HG03520 (cell line): Measurements from ENCODE around the gene RALBP1.

Experiments used
- ATAC-seq: cut with Tn5 transposase; IDR thresholded peaks from one replicate; pipeline ENCODE4 v1.9.1; 2021; ENCODE audit warnings: mild to moderate bottlenecking, moderate library complexity; ENCODE audit not compliant: unreplicated experiment

Gene RALBP1

DNA sequence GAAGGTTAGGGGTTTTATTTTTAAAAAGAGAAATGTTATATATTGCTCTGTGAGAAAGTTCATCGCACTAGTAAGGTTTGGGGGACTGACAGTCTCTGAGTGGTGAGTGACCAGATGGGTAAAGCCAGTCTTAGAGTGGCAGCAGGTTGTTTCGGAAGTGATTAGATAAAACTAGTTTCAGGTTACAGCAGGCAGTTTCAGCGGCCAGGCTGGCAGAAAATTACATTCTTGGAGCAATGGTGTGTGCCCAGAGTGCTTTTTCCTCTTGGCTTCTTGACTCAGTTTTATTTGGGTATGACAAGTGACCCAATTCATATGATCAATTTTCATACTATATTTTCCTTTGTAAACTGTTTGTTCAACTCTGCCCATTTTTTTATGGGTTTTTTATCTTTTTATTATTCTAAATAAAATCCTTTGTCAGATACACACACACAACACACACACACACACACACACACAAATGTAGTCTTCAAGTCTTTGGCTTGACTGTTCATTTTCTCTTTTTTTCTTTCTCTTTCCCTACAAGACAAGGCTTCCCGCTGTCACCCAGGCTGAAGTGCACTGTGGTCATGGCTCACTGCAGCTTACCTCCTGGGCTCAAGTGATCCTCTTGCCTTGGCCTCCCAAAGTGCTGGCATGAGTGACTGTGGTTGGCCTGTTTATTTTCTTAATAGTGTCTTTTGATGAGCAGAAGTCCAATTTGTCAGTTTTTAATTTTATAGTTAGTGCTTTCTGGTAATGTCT lies 30.9 kb downstream of the RALBP1 start:
- ATAC-seq: no peak

DNA sequence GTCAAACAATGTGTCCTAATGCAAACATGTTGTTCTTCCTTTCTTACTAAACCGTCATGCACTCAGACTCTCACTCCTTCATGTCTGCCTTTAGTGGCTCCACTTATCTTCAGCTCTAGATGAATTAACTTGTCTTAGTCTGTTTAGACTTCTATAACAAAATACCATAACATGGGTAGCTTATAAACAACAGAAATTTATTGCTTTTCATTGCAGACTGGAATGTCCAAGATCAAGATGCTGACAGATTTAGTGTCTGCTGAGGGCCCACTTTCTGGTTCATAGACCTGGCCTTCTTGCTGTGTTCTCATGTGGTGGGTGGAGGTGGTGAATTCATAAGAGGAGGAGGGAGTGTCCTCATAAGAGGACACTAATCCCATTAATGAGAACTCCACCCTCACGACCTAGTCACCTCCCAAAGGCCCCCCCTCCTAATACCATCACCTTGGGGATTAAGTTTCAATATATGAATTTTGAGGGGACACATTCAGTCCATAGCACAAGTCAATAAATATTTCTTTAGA lies 32.3 kb downstream of the RALBP1 start:
- ATAC-seq: no peak

- no peak for ATAC-seq
Measured at GRCh38 chr18:9508446-9509025, 33.2 kb downstream of the RALBP1 start.

GRCh38 chr18:9513971-9514512 lies 38.7 kb downstream of the RALBP1 start:
- no peak for ATAC-seq

- no peak for ATAC-seq
Measured at GRCh38 chr18:9516437-9517064, 41.2 kb downstream of the RALBP1 start.

DNA sequence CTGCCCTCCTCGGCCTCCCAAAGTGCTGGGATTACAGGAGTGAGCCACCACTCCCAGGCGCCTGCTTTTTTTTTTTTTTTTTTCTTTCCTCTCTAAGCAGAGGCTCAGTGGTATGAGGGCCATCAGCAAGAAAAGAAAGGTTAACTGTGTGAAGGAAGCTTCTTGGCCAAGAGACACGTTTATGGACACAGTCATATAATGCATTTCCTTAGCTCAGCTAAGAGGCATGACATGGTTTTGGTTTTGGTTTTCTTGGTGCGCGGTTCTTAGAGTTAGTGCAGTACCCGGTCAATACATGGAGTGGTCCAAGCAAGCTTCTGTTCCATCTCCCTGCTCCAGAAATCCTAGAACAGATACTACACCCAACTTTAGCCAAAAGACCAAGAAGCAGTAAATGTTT lies 42.6 kb downstream of the RALBP1 start:
- ATAC-seq: no peak

DNA sequence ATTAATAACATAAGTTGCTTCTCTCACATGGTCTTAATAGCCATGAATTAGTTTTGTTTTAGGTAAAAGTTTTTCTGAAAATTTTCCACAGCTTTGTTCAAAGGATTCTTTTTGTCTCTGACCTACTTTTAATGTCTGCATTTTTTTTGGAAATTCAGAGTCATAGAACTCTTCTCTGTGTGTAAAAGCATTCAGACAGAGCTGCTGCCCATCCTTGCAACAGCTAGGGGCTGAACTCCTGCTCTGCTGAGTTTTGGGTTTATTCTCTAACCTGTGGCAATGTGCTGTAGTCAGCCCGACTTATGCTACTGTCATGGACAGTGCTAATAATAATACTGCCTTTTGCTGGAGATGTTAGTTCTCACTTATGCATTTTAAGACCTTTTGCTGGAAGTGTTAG lies 44.1 kb downstream of the RALBP1 start:
- no peak for ATAC-seq

DNA sequence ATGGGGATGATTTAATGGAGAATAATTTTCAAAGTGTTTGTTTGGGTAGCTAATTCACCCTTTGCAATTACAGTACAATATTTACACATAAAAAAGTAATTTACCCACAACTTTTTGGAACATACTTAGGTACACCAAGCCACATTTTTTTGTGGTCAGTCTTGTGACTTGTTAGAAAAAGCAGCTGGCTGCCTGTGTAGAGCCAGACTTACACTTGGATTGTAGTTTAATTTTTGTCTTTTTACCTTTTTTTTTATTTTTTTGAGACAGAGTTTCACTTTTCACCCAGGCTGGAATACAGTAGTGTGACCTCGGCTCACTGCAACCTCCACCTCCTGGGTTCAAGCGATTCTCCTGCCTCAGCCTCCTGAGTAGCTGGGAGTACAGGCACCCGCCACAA lies 45.4 kb downstream of the RALBP1 start:
- ATAC-seq: no peak

DNA sequence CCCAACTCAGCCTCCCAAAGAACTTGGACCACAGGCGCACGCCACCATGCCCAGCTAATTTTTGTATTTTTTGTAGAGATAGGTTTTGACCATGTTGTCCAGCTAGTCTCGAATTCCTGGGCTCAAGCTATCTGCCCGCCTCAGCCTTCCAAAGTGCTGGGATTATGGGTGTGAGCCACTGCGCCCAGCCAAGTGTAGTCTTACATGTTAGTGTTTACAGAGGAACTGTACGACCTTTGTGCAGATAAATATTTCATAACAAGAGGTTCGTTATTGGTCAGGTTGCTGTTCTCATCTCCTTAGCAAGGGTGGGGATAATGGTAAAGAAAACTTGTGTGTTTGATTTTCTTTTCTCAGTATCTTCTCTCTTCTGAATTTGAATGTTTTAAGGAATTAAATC lies 46.5 kb downstream of the RALBP1 start:
- ATAC-seq: no peak

GRCh38 chr18:9522952-9523351 lies 47.6 kb downstream of the RALBP1 start:
- ATAC-seq: no peak

GRCh38 chr18:9526458-9526857 lies 51.1 kb downstream of the RALBP1 start:
- no peak for ATAC-seq

GRCh38 chr18:9530226-9531009 lies 55.1 kb downstream of the RALBP1 start:
- ATAC-seq: no peak

DNA sequence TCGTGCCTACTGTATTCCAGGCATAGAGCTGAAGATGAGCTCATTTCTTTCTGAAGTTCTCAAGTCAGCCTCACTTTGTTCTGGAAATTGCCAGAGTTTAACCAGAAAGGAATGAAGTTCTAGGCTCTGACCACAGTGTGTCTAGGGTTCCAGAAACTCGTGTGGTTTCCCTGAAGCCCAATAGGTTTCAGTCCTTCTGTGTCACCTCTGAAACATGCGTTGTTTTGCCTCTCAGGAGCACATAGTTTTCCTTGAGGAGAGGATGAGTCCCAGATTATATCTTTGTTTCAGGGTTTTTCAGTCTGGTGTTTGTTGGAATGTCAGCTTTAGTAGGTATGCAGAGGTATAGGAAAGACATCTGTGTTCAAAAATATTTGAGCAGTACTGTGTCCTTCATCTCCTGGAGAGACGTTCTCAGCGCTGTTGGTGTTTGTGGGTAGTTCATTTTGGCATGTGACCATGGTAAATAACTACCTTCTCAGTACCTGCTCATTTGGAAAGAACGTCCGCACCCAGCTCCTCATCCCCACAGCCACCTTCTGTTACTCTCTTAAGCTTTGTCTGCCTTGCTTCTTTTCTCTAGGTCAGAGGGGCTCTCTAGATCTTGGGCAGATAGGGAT lies 56.6 kb downstream of the RALBP1 start:
- no peak for ATAC-seq

- ATAC-seq: no peak
Measured at GRCh38 chr18:9534844-9535243, 59.5 kb downstream of the RALBP1 start.

DNA sequence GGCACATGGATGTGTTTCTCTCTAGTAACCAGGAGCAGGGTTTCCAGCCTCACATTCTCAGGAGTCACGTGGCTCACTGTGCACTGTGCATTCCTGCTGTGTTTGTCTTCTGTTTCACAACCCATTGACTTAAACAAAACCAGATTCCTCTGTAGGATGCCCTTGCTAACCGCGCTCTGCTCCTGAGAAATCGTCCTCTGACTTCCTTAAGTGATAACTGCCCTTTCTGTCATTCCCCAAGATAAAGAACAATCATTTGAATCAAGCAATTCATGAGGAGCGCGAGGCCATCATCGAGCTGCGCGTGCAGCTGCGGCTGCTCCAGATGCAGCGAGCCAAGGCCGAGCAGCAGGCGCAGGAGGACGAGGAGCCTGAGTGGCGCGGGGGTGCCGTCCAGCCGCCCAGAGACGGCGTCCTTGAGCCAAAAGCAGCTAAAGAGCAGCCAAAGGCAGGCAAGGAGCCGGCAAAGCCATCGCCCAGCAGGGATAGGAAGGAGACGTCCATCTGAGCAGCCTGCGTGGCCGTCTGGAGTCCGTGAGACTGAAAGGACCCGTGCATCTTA lies 60.2 kb downstream of the RALBP1 start:
- ATAC-seq: no peak

- no peak for ATAC-seq
Measured at GRCh38 chr18:9536354-9537152, 61.2 kb downstream of the RALBP1 start.

- ATAC-seq: no peak
Measured at GRCh38 chr18:9537677-9538076, 62.4 kb downstream of the RALBP1 start.

GRCh38 chr18:9539283-9539682 lies 64.0 kb downstream of the RALBP1 start:
- no peak for ATAC-seq

DNA sequence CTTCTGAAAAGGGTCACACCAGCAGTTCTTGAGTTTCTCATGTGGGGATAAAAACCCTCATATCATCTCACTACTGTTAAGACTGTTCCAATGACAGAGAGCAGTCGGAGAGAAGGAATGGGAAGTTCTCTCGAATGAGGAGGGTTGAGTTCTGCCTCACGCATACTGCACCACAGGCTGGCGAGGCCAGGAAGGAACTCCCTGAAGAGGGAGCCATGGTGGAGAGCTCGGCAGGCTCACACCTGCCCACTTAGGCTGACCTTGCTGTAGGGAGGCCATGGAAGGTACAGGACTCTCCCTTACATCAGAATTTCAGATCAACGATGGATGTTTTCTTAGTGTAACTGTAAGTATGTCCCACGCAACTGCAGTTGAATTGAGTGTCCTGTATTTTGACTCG lies 64.6 kb downstream of the RALBP1 start:
- ATAC-seq: no peak
